OCI-LY7 (cell line): ENCODE results near the gene IL32. TPM values are rescaled to one million over a fixed set of nuclear protein-coding genes. Genes with fewer than 3 reads are reported as not detected.

ENCODE experiments used
- BruUV-seq: library from RNA; stranded (reverse); fragments of 400-500 nt; replicated peaks from 2 replicates; lab custom pipeline; 2021; lab: Mats Ljungman, UMichigan
- CTCF ChIA-PET: fragments of 300-600 bp; sonication (Branson Sonifier 250); formaldehyde crosslinking; loops from one replicate; lab custom pipeline; 2022; ENCODE audit warnings: antibody characterized with exemption; ENCODE audit not compliant: unreplicated experiment; lab: Charles Lee
- POLR2A ChIA-PET: fragments of 300-600 bp; sonication (Branson Sonifier 250); formaldehyde crosslinking; loops from one replicate; lab custom pipeline; 2022; ENCODE audit warnings: antibody characterized with exemption; lab: Charles Lee
- DNase-seq: peaks from one replicate; pipeline ENCODE4 v3.0.0-alpha.2; 2015; ENCODE audit warnings: low spot score
- H2AFZ ChIP-seq: fragments of 200-600 bp; sonication (generic), shearing (Covaris generic); 2 replicates; pipeline ENCODE4 v1.6.1; 2014; ENCODE audit warnings: mild to moderate bottlenecking, antibody characterized with exemption, low read length, moderate library complexity
- H3K27ac ChIP-seq: fragments of 200-600 bp; sonication (generic); 2 replicates; pipeline ENCODE4 v1.5.1; 2014; ENCODE audit warnings: mixed run types, low read depth, mild to moderate bottlenecking, moderate library complexity, low read length, inconsistent platforms; ENCODE audit not compliant: poor library complexity, severe bottlenecking
- H3K36me3 ChIP-seq: fragments of 200-600 bp; sonication (generic); 2 replicates; pipeline ENCODE4 v1.6.1; 2014; ENCODE audit warnings: mild to moderate bottlenecking, antibody characterized with exemption, low read length, moderate library complexity, mixed read lengths; ENCODE audit not compliant: insufficient read depth
- H3K4me1 ChIP-seq: fragments of 200-600 bp; sonication (generic); 2 replicates; pipeline ENCODE4 v1.5.1; 2014; ENCODE audit warnings: mild to moderate bottlenecking, low read length; ENCODE audit not compliant: insufficient read depth, poor library complexity, severe bottlenecking
- H3K4me2 ChIP-seq: fragments of 200-600 bp; sonication (generic); 2 replicates; pipeline ENCODE4 v1.6.1; 2014; ENCODE audit warnings: mild to moderate bottlenecking, low read length
- H3K4me3 ChIP-seq: fragments of 200-600 bp; sonication (generic); 2 replicates; pipeline ENCODE4 v1.5.1; 2014; ENCODE audit warnings: mild to moderate bottlenecking, low read depth, low read length; ENCODE audit not compliant: poor library complexity, severe bottlenecking
- H3K79me2 ChIP-seq: fragments of 200-600 bp; sonication (generic); 2 replicates; pipeline ENCODE4 v1.6.1; 2016; ENCODE audit warnings: low read depth, mild to moderate bottlenecking, low read length, moderate library complexity, mixed read lengths; ENCODE audit not compliant: insufficient read depth
- H3K9me2 ChIP-seq: fragments of 200-600 bp; sonication (generic); 2 replicates; pipeline ENCODE4 v1.6.1; 2016; ENCODE audit warnings: mild to moderate bottlenecking, low read length, mixed read lengths; ENCODE audit not compliant: insufficient read depth
- H3K9me3 ChIP-seq: fragments of 200-600 bp; sonication (generic); 2 replicates; pipeline ENCODE4 v1.6.1; 2014; ENCODE audit warnings: mild to moderate bottlenecking, mixed run types, low read length, mixed read lengths
- H4K20me1 ChIP-seq: fragments of 200-600 bp; sonication (generic); 2 replicates; pipeline ENCODE4 v1.6.1; 2014; ENCODE audit warnings: mild to moderate bottlenecking, antibody characterized with exemption, low read length, moderate library complexity, mixed read lengths; ENCODE audit not compliant: insufficient read depth
- EZH2phosphoT487 ChIP-seq: fragments of 200-600 bp; sonication (generic); IDR thresholded peaks from 2 replicates; pipeline ENCODE4 v1.6.1; 2018; ENCODE audit warnings: low read depth, borderline replicate concordance, mild to moderate bottlenecking, mixed run types, antibody characterized with exemption, low read length, moderate library complexity, mixed read lengths
- intact Hi-C: fragments of 100-400 bp; cut with micrococcal nuclease; formaldehyde crosslinking; loops from one replicate; pipeline ENCODE4 v1.10.0; 2022; ENCODE audit not compliant: unreplicated experiment
- total RNA-seq, 2 experiments: library from RNA; depleted of rRNA in 1 of 2; stranded (reverse); fragments of >200 nt in 1 of 2; shearing (Covaris generic) in 1 of 2; gene quantifications; 2 replicates each; pipeline ENCODE4 v1.2.3, GENCODE V29; 2014 to 2022
- TF ChIP-seq, protein P1 (sequence below): fragments of 200-600 bp; sonication (generic); conservative IDR thresholded peaks from 2 replicates; pipeline ENCODE4 v1.5.1; 2014; ENCODE audit warnings: mild to moderate bottlenecking, antibody characterized with exemption, low read length, moderate library complexity, mixed read lengths

The IL32 gene
- total RNA-seq, 2 experiments from 2014 or later = not detected

DNA sequence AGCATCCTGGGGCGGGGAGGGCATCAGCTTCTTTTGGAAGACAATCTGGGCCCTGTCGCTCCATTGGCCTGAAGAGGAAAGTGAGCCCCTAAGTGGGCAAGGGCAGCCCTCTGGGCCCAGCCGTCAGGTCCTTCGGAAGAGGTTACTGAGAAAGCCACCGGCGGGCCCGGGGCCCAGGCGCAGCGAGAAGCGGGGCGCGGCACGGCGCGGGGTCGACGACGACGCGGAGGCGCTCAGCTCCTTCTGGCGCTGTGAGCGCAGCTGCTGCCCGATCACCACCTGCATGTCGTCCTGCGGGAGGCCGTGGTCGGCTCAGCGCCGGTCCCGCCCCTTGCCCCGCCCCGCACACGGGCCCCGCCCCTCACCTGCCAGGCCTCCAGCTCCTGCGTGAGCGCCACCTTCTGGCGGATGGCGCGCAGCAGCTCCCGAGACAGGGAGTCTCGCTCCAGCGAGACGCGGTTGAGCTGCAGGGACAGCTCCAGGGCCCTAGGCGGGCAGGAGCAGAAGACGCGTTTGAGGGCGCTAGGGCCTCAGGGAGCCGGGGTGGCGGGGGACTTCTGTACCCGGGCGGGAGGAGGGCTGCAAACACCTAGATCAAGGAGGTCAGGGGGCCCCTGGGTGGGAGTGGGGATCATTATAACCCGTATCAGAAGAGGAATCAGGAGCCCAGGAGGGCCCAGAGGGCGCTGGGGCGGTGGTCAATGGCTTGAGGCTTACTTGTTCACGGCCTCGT, 37.3 kb upstream of the IL32 start:
- Histone ChIP-seq H3K27ac (no peak overlapping the region), H3K9me3 (no peaks in the 10 kb centered on the region), H3K4me3 (no peak overlapping the region), H3K79me2 (no peaks in the 10 kb centered on the region), H3K4me1 (peaks cover 14% of the 10 kb centered on the region), H3K9me2 (no peaks in the 10 kb centered on the region), H2AFZ (no peak overlapping the region), H3K36me3 (peaks cover 16% of the 10 kb centered on the region), H4K20me1 (no peaks in the 10 kb centered on the region; the same call in 1 of the 2 replicates), H3K4me2 (peak overlapping the region; percentile 38; the same call in 1 of the 2 replicates)
- TF ChIP-seq, protein P1, sequence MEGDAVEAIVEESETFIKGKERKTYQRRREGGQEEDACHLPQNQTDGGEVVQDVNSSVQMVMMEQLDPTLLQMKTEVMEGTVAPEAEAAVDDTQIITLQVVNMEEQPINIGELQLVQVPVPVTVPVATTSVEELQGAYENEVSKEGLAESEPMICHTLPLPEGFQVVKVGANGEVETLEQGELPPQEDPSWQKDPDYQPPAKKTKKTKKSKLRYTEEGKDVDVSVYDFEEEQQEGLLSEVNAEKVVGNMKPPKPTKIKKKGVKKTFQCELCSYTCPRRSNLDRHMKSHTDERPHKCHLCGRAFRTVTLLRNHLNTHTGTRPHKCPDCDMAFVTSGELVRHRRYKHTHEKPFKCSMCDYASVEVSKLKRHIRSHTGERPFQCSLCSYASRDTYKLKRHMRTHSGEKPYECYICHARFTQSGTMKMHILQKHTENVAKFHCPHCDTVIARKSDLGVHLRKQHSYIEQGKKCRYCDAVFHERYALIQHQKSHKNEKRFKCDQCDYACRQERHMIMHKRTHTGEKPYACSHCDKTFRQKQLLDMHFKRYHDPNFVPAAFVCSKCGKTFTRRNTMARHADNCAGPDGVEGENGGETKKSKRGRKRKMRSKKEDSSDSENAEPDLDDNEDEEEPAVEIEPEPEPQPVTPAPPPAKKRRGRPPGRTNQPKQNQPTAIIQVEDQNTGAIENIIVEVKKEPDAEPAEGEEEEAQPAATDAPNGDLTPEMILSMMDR = peak; percentile 76
- TF ChIP-seq EZH2phosphoT487 = no peak
- intact Hi-C loops = loop anchor here (1.0 kb wide), 1 partner anchor 25 kb away; no protein-coding TSS in a partner anchor
- BruUV-seq = no TSS peak
- ChIA-PET POLR2A (interaction anchor here (0.6 to 1.2 kb wide), 5 partner anchors 9 to 156 kb away, joined by 3 to 4 read pairs (median 4); no protein-coding TSS in a partner anchor), CTCF (interaction anchor here (0.6 to 1.6 kb wide), 7 partner anchors 10 to 276 kb away, joined by 4 to 12 read pairs (median 5); partner anchors contain the start of gene SRRM2)
- peak; percentile 90 for DNase-seq

DNA sequence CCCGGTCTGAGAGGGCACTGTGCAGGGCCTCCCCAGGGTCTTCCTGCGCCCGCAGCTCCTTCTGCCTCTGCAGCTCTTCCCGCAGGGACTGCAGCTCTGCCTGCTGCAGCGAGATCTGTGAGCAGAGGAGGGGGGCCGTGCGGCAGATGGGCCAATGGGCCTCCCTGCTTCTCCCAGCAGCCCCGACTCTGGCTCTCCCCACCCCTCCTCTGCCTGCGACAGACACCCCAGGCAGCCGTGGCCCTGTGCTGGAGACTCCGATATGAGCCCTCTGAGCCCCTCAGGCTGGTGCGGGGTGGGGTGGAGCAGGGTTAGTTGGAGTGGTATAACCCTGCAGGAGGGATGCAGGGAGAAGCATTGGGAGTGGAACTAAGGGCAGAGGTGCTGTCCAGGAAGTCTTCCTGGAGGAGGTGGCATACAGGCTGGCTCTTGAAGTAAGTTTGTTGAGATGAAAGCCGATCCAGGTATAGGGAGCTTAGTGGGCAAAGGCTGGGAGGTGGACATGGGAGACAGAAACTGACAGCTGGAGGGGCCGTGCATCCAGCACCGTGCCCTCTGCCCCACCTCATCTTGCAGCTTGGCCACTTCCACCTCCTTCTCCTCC, 36.6 kb upstream of the IL32 start:
- no peaks in the 10 kb centered on the region for H3K79me2 ChIP-seq
- DNase-seq = no peak
- H2AFZ ChIP-seq = no peak overlapping the region
- no peaks in the 10 kb centered on the region for H3K9me2 ChIP-seq
- H3K4me2 ChIP-seq = no peak overlapping the region; the same call in 1 of the 2 replicates
- H3K27ac ChIP-seq = no peak overlapping the region
- TF ChIP-seq, protein P1 = no peak
- TF ChIP-seq EZH2phosphoT487 = no peak
- no peak overlapping the region for H3K4me3 ChIP-seq
- BruUV-seq = no TSS peak
- H3K9me3 ChIP-seq = no peaks in the 10 kb centered on the region
- ChIA-PET CTCF (interaction anchor here (0.6 to 1.6 kb wide), 7 partner anchors 9 to 1067 kb away, joined by 3 to 12 read pairs (median 5); no protein-coding TSS in a partner anchor), POLR2A (interaction anchor here (0.6 to 1.2 kb wide), 4 partner anchors 10 to 157 kb away, joined by 3 to 4 read pairs (median 4); no protein-coding TSS in a partner anchor)
- peaks cover 10% of the 10 kb centered on the region for H3K4me1 ChIP-seq
- intact Hi-C loops = loop anchor here (1.0 kb wide), 1 partner anchor 26 kb away; no protein-coding TSS in a partner anchor
- no peaks in the 10 kb centered on the region; the same call in 1 of the 2 replicates for H4K20me1 ChIP-seq
- peaks cover 16% of the 10 kb centered on the region for H3K36me3 ChIP-seq
